ENCODE data around the gene GPR171. TPM values are rescaled to one million over a fixed set of nuclear protein-coding genes. Genes with fewer than 3 reads are reported as not detected.

GPR171 gene
- total RNA-seq, 1 experiment from 2014 or later = not detected

DNA sequence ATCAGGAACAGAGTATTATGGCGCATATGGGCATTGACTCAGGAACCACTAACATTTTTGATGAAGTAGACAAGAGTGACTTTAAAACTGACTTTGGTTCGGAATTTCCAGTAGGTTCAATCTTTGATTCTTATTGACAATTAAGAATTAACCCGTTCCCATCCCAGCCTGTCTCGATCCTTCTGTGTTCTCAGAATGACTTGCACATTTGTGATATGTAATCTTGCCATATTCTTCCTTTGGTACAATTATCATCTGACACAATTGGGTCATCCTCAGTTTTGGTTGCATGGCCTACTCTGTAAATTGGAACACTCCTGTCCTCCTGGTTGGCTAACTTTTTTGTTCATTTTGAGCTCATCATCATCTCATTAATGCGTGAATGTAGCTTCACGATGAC is 10.5 kb downstream of the GPR171 start:
- DNase-seq (ENCODE audit: low spot score) = no peak
- ChIA-PET CTCF (no interaction called here), POLR2A (ENCODE audit: low non-redundant PET) (no interaction called here)
- H3K36me3 ChIP-seq (ENCODE audit: insufficient read depth, low read length, poor library complexity, severe bottlenecking) = no peaks in the 10 kb centered on the region
- no peaks in the 10 kb centered on the region for H3K27me3 ChIP-seq (replicated peaks; ENCODE audit: insufficient read depth, low read depth, low read length, poor library complexity)
- no peaks in the 10 kb centered on the region for H3K9me3 ChIP-seq (ENCODE audit: low read depth, low read length, poor library complexity, severe bottlenecking)
- no TSS peak for BruUV-seq (replicated peaks)
- intact Hi-C loops (cut with micrococcal nuclease; ENCODE audit: unreplicated experiment) = no loop called here
- TF ChIP-seq, protein P1, sequence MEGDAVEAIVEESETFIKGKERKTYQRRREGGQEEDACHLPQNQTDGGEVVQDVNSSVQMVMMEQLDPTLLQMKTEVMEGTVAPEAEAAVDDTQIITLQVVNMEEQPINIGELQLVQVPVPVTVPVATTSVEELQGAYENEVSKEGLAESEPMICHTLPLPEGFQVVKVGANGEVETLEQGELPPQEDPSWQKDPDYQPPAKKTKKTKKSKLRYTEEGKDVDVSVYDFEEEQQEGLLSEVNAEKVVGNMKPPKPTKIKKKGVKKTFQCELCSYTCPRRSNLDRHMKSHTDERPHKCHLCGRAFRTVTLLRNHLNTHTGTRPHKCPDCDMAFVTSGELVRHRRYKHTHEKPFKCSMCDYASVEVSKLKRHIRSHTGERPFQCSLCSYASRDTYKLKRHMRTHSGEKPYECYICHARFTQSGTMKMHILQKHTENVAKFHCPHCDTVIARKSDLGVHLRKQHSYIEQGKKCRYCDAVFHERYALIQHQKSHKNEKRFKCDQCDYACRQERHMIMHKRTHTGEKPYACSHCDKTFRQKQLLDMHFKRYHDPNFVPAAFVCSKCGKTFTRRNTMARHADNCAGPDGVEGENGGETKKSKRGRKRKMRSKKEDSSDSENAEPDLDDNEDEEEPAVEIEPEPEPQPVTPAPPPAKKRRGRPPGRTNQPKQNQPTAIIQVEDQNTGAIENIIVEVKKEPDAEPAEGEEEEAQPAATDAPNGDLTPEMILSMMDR (conservative IDR thresholded peaks at IDR 0.05; ENCODE audit: low read depth, low read length) = no peak
- no peak for TF ChIP-seq EZH2 (IDR thresholded peaks at IDR 0.05; ENCODE audit: borderline replicate concordance, low read depth, low read length, poor library complexity, severe bottlenecking)
- no peak overlapping the region for H3K4me3 ChIP-seq (ENCODE audit: low read depth, low read length, poor library complexity, severe bottlenecking)
- no peaks in the 10 kb centered on the region for H3K4me1 ChIP-seq (ENCODE audit: insufficient read depth, low read length, poor library complexity, severe bottlenecking)
- no peak overlapping the region for H3K27ac ChIP-seq (ENCODE audit: low read depth, low read length, poor library complexity, severe bottlenecking)

DNA sequence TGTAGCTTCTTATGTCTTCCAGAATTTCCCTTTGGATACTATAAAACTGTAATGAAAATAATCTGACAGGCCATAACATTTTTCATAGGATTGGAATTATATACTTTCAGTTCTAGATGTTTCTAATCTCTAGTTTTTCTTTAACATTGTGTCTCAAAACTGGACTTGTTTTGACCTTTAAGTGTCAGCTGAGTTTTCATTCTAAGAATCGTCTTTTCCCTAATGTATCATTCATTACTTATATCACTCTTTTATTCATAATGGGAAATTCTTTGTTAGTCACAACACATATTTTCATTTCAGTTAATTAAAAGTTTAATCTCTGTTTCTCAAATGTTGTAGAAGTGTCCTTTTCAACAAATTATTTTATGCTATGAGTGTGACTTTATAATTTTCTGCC is 11.9 kb downstream of the GPR171 start:
- no TSS peak for BruUV-seq (replicated peaks)
- POLR2A ChIA-PET (ENCODE audit: low non-redundant PET) = no interaction called here

DNA sequence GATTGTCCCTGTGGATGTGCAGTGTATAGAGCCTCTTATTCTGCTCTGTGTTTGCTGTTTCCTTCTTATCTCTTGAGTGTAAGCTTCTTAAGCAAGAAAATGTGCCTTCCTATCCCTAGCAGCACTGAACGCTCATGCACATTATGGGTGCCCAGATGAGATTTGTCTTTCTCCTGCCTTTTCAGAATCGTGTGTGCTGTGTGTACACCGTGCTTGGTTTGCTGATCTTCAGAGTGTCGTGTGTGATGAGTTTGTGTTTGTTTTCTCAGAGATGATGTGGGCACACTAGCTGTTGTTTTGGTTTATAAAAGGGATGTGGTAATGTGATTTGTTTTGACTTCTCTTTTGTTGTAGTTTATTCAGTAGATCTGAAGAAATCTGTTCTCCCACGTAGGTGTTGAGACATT is 19.7 kb downstream of the GPR171 start:
- ChIA-PET POLR2A (ENCODE audit: low non-redundant PET) (no interaction called here), CTCF (no interaction called here)
- no TSS peak for BruUV-seq (replicated peaks)
- TF ChIP-seq, protein P1 (conservative IDR thresholded peaks at IDR 0.05; ENCODE audit: low read depth, low read length) = no peak
- Histone ChIP-seq H3K9me3 (ENCODE audit: low read depth, low read length, poor library complexity, severe bottlenecking) (no peaks in the 10 kb centered on the region), H3K4me1 (ENCODE audit: insufficient read depth, low read length, poor library complexity, severe bottlenecking) (no peaks in the 10 kb centered on the region), H3K27ac (ENCODE audit: low read depth, low read length, poor library complexity, severe bottlenecking) (no peak overlapping the region), H3K27me3 (replicated peaks; ENCODE audit: insufficient read depth, low read depth, low read length, poor library complexity) (no peaks in the 10 kb centered on the region), H3K4me3 (ENCODE audit: low read depth, low read length, poor library complexity, severe bottlenecking) (no peak overlapping the region), H3K36me3 (ENCODE audit: insufficient read depth, low read length, poor library complexity, severe bottlenecking) (no peaks in the 10 kb centered on the region)
- no peak for DNase-seq (ENCODE audit: low spot score)
- intact Hi-C loops (cut with micrococcal nuclease; ENCODE audit: unreplicated experiment) = no loop called here

More for the DNA sequence above, 11.9 kb downstream of the GPR171 start:
- Histone ChIP-seq H3K27ac (ENCODE audit: low read depth, low read length, poor library complexity, severe bottlenecking) (no peak overlapping the region), H3K27me3 (replicated peaks; ENCODE audit: insufficient read depth, low read depth, low read length, poor library complexity) (no peaks in the 10 kb centered on the region), H3K9me3 (ENCODE audit: low read depth, low read length, poor library complexity, severe bottlenecking) (no peaks in the 10 kb centered on the region), H3K36me3 (ENCODE audit: insufficient read depth, low read length, poor library complexity, severe bottlenecking) (no peaks in the 10 kb centered on the region), H3K4me1 (ENCODE audit: insufficient read depth, low read length, poor library complexity, severe bottlenecking) (no peaks in the 10 kb centered on the region), H3K4me3 (ENCODE audit: low read depth, low read length, poor library complexity, severe bottlenecking) (no peak overlapping the region)
- DNase-seq (ENCODE audit: low spot score) = no peak
- intact Hi-C loops (cut with micrococcal nuclease; ENCODE audit: unreplicated experiment) = no loop called here
- no peak for TF ChIP-seq EZH2 (IDR thresholded peaks at IDR 0.05; ENCODE audit: borderline replicate concordance, low read depth, low read length, poor library complexity, severe bottlenecking)
- TF ChIP-seq, protein P1 (conservative IDR thresholded peaks at IDR 0.05; ENCODE audit: low read depth, low read length) = no peak
- CTCF ChIA-PET = no interaction called here

All from A673 (cell line).